Measurements from ENCODE around the gene ARNT2.

GRCh38 chr15:80565398-80565797 lies 161.2 kb downstream of the ARNT2 start:
- TF ChIP-seq CTCF (IDR thresholded peaks at IDR 0.05) (no peak), POLR2AphosphoS5 (IDR thresholded peaks at IDR 0.05) (no peak)
